Myocyte (in vitro differentiated cells): ENCODE measurements around the gene LASP1. TPM values are rescaled to one million over a fixed set of nuclear protein-coding genes. Genes with fewer than 3 reads are reported as not detected.

Experiments used
- microRNA-seq: library from miRNA; unstranded; fragments of <30 nt; microRNA quantifications from one replicate; pipeline ENCODE4, GENCODE V29; 2016
- total RNA-seq: library from RNA; depleted of rRNA; stranded (reverse); fragments of >200 nt; gene quantifications from 2 replicates; pipeline ENCODE4 v1.2.3, GENCODE V29; 2014

LASP1 gene
- total RNA-seq, 1 donor from 2014 or later = 89.9 TPM

Small RNA genes lying within 50 kb of the gene (microRNA-seq; reads per million reads assigned to microRNA genes)
- gene MIR4727 (not detected), gene MIR6779 (not detected)

Other genes starting within 250 kb of the LASP1 start
- gene EPOP, start 195.1 kb upstream of the LASP1 start, total RNA-seq = 0.94 and 1.2 TPM in 2 replicates
- gene MLLT6, start 164.8 kb upstream of the LASP1 start, total RNA-seq = 42.7 and 54.6 TPM in 2 replicates
- 3.7 and 6.2 TPM in 2 replicates for gene CISD3, start 139.7 kb upstream of the LASP1 start, total RNA-seq
- 2.0 and 2.3 TPM in 2 replicates for gene PCGF2, start 121.7 kb upstream of the LASP1 start, total RNA-seq
- gene PSMB3, start 117.3 kb upstream of the LASP1 start, total RNA-seq = 165 and 179 TPM in 2 replicates
- gene PIP4K2B, start 70.5 kb upstream of the LASP1 start, total RNA-seq = 74.4 and 89.7 TPM in 2 replicates
- 10.8 and 11.3 TPM in 2 replicates for gene CWC25, start 44.7 kb upstream of the LASP1 start, total RNA-seq
- 758 and 872 TPM in 2 replicates for gene RPL23, start 16.3 kb upstream of the LASP1 start, total RNA-seq
- gene FBXO47, start 97.3 kb downstream of the LASP1 start, total RNA-seq = not detected in 2 replicates